Limb (tissue), 2 donors: ENCODE measurements around the gene TEX52.

Experiments used
- DNase-seq, 2 donors: peaks; one replicate each; pipeline ENCODE4 v3.0.0-alpha.2; 2016; ENCODE audit errors: extremely low spot score in 2 of 2

The TEX52 gene

DNA sequence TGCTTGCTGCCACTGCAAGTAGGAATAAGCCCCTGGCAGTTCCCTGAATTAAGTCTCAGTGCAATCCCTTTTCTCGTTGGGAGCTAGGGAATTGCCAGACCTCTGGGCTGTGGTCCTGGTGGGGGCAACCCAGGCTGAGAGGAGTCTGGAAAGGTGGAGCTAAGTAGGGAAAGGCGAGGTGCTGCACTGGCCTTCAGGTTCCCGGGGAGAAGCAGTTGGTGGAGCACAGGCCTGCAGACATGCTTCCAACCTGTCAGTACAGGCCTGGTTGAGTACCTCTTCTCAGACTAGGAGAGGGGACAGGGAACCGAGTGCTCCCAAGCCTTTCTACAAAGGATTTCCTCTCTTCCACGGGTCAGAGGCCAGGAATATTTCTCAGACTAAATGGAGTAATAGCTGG lies 23.5 kb downstream of the TEX52 start:
- no peak for DNase-seq

DNA sequence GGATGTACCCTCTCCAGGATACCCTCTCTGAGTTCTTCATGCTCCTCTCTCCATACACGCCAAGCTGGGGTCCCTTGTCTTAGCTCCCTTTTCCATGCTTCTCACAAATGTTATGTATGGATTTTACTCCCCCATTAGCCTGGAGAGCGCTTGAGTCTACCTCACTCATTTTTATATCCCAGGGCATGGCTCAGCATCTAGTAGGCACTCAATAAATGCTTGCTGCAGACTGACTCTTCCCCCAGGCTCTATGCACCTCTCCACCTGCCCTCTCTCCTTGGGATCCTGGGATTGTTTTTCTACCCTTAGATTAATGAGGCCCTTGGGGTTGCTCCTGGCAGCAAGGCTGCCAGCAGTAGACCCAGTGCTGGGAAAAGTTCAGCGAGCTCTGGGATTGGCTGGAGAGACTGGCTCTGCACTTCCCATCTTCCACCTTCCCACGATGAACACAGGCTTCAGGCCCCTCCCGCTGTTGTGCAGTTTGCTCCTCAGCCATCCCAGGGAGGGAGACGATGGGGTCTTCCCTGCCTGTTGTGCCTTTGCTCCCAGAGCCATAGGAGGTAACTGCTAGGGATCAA lies 24.2 kb downstream of the TEX52 start:
- DNase-seq, result no peak

DNA sequence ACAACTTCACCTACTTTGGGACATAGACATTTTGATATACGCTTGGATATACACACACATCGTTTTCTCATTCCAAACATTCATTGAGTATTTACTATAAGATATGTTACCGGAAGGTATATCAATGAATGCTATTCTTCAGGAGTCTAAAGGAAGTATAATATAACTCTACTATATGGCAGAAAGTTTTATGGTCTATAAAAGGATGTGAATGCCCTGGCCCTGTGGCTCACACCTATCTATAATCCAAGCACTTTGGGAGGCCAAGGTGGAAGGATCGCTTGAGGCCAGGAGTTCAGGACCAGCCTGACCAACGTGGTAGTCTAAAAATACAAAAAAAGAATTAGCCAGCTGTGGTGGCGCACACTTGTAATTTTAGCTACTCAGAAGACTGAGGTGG lies 27.6 kb downstream of the TEX52 start:
- DNase-seq, result no peak

DNA sequence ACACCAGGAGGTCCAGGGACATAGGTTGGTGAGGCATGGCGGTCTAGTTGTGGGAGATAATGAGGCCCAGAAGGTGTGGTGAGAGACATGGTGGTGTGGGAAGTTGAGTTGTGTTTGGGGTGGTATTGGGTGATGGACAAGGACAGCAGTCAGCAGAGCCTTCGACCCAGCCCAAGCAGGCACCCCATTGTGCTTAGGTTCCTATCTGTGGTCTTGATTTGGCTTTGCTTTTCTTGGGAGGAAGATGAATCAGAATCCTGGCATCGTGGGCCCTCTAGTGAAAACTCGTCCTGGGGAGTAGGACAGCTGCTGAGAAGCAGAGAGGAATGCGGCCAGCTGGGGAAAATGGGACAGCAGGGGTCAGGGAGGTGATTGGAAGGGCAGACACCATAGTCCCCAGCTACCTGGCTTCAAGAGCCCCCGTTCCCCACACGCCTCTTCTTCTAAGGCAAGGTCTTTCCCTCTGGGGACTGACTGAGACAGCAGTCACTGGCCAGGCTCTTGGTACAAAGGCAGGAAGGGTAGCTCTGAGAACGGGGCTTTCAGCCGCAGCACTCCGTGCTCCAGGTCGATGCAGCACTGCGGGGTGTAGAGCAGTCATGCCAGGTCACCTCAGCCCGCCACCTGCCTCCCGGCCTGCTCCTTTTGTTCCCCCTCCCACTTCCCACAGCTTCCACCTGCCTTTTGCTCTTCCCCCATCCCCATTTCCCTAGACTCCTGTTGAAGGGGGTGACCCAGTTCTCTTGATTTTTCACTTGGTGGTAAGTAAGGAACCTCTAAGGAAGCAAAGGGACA lies 29.9 kb downstream of the TEX52 start:
- DNase-seq, result no peak

DNA sequence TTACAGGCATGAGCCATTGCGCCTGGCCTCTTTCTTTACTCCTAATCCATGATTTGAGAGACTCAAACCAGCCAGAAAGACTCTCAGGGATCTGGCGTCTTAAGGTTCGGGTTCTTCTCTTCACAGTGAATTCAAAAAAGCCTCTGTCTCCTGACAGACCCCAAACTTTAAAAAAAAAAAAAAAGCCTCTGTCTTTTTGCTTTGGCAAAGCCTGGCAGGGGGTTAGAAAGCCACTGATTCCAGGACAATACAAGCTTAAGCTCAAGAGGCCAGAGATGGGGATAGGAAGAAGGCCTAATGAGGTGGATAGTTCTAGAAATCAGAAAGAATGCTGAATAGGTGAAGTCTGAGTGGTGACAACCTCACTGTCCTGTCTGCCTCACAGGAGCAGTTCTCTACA lies 30.8 kb downstream of the TEX52 start:
- no peak for DNase-seq

DNA sequence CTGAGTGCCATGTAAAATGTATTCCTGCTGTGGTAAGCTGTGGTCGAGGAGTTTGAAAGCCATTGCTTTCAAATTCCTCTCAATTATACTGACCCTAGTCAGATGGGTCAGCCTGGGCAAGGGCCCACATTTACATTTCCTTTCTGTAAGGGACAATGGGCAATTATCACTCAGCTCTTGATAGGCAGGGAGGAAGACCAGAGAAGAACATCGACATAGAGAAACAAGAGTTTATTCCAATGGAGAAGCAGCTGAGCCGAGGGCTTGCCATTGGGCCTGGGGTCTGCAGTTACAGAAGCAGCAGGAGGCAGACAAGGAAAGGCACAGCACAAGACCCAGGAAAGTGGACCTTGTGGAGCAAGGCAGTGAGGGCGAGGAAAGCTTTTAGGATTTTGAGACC lies 31.7 kb downstream of the TEX52 start:
- DNase-seq, result no peak

DNA sequence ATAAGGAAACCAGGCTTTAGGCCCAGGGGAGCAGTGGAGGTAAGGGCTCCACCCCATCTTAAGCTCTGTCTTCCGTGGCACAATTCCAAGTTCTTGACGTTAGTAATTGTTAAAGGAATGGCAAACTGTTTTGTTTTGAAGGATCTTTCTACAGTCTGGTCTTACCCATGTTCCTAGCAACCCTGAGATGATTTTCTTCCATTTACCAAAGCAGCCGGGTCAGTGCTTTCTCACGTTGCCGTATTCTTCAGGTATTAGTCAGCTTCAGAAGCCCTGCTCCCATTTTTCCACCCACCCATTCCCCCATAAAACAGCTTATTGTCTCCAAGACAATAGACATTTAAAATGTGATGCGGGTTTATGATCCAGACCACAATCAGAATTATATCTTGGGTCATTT lies 32.3 kb downstream of the TEX52 start:
- DNase-seq, result no peak

DNA sequence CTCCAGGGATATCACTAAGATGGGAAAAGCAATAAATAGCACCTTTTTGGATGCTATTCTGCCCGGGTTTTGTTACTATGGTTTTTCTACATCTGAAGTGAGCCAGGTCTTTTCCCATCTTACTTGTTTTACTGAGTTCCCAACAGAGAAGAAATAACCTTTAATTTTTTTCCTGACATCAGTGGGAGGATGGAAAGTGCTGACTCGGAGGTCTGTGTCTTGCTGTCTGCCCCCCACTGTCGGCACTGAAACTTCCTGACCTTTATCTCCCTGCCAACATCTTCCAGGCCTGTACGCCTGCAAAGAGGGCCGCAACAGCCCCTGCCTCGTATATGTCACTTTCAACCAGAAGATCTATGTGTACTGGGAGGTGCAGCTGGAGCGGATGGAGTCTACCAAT lies 33.4 kb downstream of the TEX52 start:
- no peak for DNase-seq

DNA sequence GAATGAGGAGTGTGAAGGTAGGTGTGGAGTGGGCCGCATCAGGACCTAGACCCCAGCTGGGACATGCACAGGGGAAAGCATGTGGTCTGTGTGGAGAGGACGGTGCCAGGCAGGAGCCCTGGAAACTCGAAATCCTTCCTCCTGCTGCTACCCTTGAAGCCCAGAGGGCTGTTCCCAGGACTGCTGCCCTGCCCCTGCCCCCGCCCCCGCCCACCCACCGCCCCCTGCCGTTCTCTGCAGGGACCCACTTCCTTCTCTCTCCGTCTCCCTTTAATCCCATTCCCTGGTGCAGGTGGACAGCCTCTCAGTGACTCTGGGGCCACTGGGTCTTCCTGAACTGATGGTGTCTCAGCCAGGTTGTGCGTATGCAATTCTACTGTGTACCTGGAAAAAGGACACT lies 36.4 kb downstream of the TEX52 start:
- no peak for DNase-seq

DNA sequence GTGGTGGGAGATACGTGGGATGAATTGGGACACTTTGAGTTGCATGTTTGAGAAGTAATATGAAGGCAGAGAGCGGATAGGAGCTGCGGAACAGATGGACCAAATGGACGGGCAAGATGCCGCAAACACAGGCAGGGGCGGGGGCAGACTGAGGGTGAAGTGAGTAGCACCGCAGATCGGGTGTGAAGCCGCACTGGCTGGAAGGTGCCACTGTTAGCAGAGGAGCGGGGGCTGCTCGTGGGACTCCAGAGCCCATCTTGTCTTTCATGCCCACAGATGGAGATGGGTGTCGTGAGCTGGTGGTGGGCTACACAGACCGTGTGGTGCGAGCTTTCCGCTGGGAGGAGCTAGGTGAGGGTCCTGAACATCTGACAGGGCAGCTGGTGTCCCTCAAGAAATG lies 37.0 kb downstream of the TEX52 start:
- DNase-seq, result no peak

DNA sequence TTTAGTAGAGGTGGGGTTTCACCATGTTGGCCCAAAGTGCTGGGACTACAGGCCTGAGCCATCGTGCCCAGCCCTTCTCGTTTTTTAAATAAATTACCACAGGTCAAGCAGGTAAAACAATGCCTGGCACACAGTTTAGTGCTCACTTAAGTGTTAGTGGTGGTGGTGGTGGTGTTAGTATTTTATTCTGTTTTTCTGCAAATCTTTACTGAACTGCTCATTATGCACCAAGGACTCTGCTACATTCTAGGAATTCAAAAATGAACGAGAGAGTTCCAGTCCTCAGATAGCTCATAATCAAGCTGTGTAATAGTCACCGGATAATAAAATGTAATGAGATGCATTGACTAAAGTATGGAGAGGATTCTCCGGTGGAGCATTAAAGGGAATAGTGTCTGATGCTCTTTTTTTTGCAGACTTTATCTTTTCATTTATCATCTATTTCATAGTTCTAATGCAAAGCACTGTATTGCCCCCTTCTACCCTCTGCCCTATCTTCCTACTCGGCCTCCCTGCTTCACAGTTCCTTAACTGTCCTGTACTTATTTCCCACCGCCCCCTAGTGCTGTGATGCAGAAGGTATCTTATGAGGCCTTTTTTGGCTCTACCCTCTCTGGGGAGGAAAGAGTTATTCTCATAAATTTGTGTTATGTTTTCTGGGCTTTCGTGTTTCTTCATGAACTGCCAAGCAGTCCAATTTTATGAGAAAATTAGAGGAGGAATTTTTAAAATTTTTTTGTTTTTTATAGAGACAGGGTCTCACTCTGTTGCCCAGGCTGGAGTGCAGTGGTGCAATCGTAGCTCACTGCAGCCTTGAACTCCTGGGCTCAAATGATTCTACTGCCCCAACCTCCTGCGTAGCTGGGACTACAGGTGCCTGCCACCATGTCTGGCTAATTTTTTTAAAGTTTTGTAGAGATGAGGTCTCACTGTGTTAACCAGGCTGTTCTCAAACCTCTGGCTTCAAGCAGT lies 43.3 kb downstream of the TEX52 start:
- peak; percentile 60 to 76 for DNase-seq

DNA sequence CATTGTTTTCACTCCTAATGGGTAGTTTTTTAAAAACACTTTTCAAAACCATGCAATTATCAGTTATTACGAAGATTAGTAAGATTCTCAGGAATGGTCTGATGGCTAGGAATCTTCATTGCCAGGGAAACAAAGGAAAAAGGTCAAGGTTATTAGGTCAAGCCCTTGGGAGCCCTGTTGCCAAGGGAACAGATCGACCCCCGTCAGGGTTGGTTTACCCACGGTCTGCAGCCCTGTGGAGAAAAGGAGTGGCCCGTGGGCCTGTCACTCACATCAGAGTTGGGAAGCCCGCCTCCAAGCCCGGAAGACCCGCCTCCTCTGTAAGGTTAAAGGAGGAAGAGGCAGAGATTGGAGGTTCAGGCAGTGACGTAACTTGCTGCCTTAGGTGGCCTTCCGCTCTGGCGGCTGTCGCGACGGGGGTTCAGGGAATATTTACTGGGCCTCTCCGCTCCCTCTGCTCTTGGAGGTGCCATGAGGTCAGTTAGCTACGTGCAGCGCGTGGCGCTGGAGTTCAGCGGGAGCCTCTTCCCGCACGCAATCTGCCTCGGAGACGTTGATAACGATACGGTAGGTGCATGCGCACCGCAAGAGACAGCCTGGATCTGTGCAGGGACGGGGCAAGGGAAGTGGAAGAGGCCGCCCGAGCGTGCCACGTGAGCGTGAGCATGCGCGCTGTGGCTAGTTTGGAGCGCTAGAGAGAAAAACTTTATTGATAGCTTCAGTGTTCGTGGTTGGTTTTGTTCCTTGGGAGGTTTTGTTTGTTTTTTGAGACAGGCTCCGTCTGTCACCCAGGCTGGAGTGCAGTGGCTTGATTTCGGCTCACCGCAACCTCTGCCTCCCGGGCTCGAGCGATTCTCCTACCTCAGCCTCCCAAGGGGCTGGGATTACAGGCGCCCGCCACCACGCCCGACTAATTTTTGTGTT lies 44.3 kb downstream of the TEX52 start, which contains the start of gene ITFG2:
ITFG2 (plus strand) TSS at position 379 of the 924 bp plus-strand sequence; CDS start at position 472, 93 bp downstream.
- DNase-seq, result peak; percentile 96 to 99

DNA sequence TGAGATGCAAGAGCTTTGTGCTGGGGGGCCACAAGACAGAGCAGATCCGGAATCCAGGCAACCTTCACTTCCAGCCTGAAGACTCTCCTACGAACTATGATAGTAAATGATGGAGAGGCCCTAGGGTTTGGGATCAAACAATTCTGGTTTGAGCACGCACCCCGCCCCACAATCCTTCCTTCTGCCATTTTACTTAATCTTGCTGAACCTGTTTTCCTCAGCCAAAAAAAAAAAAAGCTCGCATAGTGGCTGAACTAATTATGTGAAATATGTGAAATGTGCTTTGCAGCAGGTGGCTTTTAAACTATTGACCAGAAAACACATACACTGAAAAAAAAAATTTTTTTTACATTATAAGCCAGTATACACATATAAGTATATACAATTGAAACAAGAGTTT lies 45.0 kb downstream of the TEX52 start:
- no peak for DNase-seq

DNA sequence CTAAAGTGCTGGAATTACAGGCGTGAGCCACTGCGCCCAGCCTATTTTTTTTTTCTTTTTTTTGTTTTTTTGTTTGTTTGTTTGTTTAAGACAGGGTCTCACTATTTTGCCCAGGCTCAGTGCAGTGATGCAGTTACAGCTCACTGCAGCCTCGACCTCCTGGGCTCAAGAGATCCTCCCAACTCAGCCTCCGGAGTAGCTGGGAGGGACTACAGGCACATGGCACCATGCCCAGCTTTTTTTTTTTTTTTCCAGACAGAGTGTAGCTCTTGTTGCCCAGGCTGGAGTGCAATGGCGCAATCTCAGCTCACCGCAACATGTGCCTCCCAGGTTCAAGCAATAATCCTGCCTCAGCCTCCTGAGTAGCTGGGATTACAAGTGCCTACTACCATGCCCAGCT lies 50.1 kb downstream of the TEX52 start:
- no peak for DNase-seq

DNA sequence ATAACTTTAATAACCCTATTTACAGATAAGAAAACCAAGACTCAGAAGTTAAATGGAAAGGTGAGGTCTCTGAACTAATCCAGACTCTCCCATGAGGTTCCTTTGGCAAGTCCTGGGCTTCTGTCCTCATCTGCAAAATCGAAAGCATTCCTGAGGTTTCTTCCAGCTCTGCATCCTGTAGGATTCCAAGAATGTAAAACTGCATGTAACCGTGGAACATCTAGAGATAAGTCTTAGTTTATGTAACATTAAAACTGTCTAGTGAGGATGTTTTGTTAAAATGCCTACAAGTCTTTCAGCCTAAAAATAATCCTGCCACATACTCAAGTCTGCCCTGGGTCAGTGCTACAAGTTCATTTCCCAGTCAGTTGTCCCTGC lies 51.7 kb downstream of the TEX52 start:
- DNase-seq, result no peak

DNA sequence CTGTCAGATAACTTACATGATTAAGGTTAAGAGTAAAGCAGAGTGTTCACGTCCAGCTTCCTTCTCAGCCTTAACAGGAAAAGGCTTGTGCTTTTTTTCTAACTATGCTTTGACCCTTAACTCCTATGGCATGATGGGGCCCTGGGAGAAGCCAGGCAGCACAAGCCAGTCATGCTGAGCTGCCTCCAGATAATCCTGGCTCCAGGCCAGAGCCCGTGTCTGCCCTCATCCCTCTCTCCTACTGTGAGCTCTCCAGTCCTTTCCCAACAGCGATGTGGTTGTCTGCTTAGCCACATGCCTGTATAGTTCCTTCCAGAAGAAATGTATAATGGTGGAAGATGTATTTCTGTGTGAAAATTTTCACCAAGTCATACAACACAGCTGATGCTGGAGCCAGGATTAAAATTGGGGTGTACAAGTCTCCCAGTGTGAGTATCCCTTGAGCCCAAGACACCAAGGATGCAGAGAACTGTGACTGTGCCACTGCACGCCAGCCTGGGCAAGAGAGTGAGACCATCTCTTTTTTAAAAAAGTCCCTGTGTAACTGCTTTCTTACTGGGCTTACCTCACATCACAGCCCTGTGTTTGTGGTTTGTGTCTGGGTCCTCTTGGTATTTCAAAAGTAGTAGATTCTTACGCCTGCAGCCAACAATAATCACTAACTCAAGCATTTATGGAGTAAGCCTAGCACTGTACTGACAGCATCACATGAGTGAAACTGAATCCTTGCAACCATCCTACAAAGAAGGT lies 52.3 kb downstream of the TEX52 start:
- no peak for DNase-seq

DNA sequence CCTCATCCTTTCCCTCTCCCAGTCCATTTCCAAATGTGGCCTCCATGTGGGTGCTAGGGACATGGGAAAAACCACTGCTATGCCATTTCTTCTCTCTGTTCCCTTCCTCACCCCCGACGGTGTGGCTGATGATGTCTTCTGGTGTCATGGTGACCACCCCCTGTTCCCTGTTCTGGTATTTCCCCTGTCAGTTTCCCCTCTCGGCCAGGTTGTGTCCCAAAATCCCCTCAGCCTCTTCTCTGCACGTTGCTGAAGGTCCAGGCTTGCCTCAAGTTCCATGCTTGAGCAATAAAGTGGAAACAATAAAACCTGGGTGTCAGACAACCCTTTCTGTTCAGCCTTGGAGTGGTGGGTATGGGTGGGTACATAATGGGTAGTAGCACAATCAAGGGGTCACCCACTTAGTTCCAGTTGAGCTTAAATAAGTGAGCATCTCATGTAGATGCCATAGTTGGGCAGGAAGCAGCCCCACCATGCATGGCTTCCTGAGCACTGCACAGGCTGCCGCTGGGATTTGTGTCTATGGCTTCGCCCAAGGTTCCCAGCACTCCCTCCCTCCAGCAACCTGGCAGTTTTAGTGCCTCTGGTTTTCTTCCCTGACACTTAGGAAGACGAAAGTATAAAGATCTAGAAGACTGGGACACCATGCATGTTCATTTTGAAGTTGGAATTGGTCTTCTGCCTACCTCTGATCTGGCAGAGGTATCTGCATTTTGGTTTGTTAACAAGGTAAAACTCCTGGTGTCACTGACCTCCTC lies 53.0 kb downstream of the TEX52 start:
- no peak for DNase-seq

DNA sequence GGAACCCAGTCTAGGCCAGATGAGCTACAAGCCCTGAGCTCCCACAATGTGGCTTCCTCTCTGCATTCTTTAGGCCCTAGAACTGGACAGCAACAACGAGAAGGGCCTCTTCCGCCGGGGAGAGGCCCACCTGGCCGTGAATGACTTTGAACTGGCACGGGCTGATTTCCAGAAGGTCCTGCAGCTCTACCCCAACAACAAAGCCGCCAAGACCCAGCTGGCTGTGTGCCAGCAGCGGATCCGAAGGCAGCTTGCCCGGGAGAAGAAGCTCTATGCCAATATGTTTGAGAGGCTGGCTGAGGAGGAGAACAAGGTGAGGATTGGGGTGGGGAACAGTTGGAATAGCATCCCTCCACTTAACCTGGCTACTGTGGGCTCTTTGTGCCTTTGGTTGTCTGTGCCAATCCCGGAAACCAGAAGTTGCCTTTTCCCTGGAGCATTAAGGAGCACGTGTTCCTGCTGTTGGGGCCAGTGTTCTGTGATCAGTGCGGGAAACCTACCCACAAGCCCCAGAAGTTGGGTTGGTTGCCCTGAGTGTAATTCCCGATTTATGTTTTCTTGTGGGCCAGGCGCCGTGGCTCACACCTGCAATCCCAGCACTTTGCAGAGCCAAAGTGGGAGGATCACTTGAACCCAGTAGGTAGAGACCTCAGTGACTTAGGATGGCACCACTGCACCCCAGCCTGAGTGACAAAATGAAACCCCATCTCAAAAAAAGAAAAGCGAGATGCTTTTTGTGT lies 55.6 kb downstream of the TEX52 start:
- DNase-seq, result no peak

DNA sequence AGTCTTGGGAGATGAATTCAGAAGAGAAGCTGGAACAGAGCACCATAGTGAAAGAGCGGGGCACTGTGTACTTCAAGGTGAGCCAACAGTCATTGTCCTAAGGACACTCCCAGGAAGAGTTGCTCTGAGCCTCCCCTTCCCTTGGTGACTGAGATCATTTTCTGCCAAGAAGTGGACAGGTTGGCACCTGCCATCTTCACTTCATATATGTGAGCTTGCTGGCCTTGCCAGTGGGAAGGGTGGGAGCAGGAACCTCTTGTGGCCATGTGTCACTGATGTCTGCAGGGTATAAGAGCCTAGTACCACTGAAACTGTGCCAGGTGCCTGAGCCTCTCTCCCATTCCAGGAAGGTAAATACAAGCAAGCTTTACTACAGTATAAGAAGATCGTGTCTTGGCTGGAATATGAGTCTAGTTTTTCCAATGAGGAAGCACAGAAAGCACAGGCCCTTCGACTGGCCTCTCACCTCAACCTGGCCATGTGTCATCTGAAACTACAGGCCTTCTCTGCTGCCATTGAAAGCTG lies 56.7 kb downstream of the TEX52 start:
- DNase-seq, result no peak
